Measurements from ENCODE around the gene SNW1.
"Not testable (repeated sequence)": the region's sequence is repeated elsewhere in the genome, so short reads cannot be mapped to it uniquely, and the experiment has no call there.

DNA sequence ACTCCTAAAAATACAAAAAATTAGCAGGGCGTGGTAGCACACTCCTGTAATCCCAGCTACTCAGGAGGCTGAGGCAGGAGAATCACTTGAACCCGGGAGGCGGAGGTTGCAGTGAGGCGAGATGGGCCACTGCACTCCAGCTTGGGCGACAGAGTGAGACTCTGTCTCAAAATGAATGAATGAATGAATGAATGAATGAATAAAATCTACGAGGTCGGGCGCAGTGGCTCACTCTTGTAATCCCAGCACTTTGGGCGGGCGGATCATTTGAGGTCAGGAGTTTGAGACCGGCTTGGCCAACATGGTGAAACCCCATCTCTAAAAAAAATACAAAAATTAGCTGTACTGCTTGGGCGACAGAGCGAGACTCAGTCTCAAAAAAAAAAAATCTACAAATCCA, 38.5 kb upstream of the SNW1 start:
- TF ChIP-seq CTCF, POLR2A (IDR thresholded peaks at IDR 0.05): not testable (repeated sequence)
